NT2/D1 (cell line): ENCODE data around the gene TDRD7.

Experiments used
- SUZ12 ChIP-seq: IDR thresholded peaks from 2 replicates; pipeline ENCODE4 v1.6.1; 2011; ENCODE audit not compliant: insufficient read length, insufficient read depth; ENCODE audit errors: extremely low read depth
- YY1 ChIP-seq: IDR thresholded peaks from 2 replicates; pipeline ENCODE4 v1.6.1; 2011; ENCODE audit not compliant: insufficient read length, insufficient read depth
- ZNF274 ChIP-seq: IDR thresholded peaks from 2 replicates; pipeline ENCODE4 v1.6.1; 2011; ENCODE audit warnings: mild to moderate bottlenecking, low read depth, low read length

- TF ChIP-seq YY1, result no peak
- no peak for TF ChIP-seq ZNF274
- no peak for TF ChIP-seq SUZ12
These were observed 45.0 kb upstream of the TDRD7 start for GRCh38 chr9:97366889-97367288.
